Body of pancreas (tissue), 4 donors: Measurements from ENCODE around the gene AMACR.

ENCODE experiments used
- CTCF ChIP-seq, 7 experiments: fragments of 450-650 bp in 4 of 7; fragments of 200-600 bp in 3 of 7; sonication (generic) in 3 of 7; IDR thresholded peaks; one replicate each; pipeline ENCODE4 v1.5.1; 2016 to 2019; ENCODE audit warnings: antibody characterized with exemption in 7 of 7
- POLR2A ChIP-seq, 3 donors: fragments of 450-650 bp; IDR thresholded peaks; one replicate each; pipeline ENCODE4 v1.6.1; 2016; ENCODE audit warnings: antibody characterized with exemption in 3 of 3, mild to moderate bottlenecking in 2 of 3

- no peak for TF ChIP-seq CTCF (IDR thresholded peaks at IDR 0.05)
- TF ChIP-seq POLR2A (IDR thresholded peaks at IDR 0.05) = no peak
Observed at GRCh38 chr5:34026089-34026761, 18.4 kb upstream of the AMACR start.
